ENCODE results near the gene SNAPC2. TPM values are rescaled to one million over a fixed set of nuclear protein-coding genes. Genes with fewer than 3 reads are reported as not detected.

SNAPC2 gene
- total RNA-seq, 1 experiment from 2014 or later, result 23.2 TPM

DNA sequence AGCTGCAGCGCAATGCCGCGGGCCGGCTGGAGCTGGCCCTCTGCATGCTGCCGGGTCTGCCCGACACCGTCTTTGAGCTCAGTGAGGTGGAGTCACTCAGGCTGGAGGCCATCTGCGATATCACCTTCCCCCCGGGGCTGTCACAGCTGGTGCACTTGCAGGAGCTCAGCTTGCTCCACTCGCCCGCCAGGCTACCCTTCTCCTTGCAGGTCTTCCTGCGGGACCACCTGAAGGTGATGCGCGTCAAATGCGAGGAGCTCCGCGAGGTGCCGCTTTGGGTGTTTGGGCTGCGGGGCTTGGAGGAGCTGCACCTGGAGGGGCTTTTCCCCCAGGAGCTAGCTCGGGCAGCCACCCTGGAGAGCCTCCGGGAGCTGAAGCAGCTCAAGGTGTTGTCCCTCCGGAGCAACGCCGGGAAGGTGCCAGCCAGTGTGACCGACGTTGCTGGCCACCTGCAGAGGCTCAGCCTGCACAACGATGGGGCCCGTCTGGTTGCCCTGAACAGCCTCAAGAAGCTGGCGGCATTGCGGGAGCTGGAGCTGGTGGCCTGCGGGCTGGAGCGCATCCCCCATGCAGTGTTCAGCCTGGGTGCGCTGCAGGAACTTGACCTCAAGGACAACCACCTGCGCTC lies 20.3 kb upstream of the SNAPC2 start (continued):
- TF ChIP-seq, protein P1, sequence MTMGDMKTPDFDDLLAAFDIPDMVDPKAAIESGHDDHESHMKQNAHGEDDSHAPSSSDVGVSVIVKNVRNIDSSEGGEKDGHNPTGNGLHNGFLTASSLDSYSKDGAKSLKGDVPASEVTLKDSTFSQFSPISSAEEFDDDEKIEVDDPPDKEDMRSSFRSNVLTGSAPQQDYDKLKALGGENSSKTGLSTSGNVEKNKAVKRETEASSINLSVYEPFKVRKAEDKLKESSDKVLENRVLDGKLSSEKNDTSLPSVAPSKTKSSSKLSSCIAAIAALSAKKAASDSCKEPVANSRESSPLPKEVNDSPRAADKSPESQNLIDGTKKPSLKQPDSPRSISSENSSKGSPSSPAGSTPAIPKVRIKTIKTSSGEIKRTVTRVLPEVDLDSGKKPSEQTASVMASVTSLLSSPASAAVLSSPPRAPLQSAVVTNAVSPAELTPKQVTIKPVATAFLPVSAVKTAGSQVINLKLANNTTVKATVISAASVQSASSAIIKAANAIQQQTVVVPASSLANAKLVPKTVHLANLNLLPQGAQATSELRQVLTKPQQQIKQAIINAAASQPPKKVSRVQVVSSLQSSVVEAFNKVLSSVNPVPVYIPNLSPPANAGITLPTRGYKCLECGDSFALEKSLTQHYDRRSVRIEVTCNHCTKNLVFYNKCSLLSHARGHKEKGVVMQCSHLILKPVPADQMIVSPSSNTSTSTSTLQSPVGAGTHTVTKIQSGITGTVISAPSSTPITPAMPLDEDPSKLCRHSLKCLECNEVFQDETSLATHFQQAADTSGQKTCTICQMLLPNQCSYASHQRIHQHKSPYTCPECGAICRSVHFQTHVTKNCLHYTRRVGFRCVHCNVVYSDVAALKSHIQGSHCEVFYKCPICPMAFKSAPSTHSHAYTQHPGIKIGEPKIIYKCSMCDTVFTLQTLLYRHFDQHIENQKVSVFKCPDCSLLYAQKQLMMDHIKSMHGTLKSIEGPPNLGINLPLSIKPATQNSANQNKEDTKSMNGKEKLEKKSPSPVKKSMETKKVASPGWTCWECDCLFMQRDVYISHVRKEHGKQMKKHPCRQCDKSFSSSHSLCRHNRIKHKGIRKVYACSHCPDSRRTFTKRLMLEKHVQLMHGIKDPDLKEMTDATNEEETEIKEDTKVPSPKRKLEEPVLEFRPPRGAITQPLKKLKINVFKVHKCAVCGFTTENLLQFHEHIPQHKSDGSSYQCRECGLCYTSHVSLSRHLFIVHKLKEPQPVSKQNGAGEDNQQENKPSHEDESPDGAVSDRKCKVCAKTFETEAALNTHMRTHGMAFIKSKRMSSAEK (CRISPR knock-in tag; IDR thresholded peaks at IDR 0.05; ENCODE audit: borderline replicate concordance), result no peak
- TF ChIP-seq NR3C1 (CRISPR knock-in tag; conservative IDR thresholded peaks at IDR 0.05; ENCODE audit: low read depth) (no peak), PRRX2 (CRISPR knock-in tag; IDR thresholded peaks at IDR 0.05) (no peak), CREB1 (CRISPR knock-in tag; IDR thresholded peaks at IDR 0.05) (no peak), OVOL2 (CRISPR knock-in tag; IDR thresholded peaks at IDR 0.05; ENCODE audit: borderline replicate concordance) (no peak), ZNF219 (CRISPR knock-in tag; IDR thresholded peaks at IDR 0.05; ENCODE audit: borderline replicate concordance) (no peak), SOX15 (CRISPR knock-in tag; IDR thresholded peaks at IDR 0.05) (no peak), IRF2 (CRISPR knock-in tag; IDR thresholded peaks at IDR 0.05; ENCODE audit: borderline replicate concordance, low read depth) (no peak)
- TF ChIP-seq, protein P2, sequence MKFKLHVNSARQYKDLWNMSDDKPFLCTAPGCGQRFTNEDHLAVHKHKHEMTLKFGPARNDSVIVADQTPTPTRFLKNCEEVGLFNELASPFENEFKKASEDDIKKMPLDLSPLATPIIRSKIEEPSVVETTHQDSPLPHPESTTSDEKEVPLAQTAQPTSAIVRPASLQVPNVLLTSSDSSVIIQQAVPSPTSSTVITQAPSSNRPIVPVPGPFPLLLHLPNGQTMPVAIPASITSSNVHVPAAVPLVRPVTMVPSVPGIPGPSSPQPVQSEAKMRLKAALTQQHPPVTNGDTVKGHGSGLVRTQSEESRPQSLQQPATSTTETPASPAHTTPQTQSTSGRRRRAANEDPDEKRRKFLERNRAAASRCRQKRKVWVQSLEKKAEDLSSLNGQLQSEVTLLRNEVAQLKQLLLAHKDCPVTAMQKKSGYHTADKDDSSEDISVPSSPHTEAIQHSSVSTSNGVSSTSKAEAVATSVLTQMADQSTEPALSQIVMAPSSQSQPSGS (CRISPR knock-in tag; IDR thresholded peaks at IDR 0.05; ENCODE audit: borderline replicate concordance, low read depth), result no peak
- TF ChIP-seq, protein P3, sequence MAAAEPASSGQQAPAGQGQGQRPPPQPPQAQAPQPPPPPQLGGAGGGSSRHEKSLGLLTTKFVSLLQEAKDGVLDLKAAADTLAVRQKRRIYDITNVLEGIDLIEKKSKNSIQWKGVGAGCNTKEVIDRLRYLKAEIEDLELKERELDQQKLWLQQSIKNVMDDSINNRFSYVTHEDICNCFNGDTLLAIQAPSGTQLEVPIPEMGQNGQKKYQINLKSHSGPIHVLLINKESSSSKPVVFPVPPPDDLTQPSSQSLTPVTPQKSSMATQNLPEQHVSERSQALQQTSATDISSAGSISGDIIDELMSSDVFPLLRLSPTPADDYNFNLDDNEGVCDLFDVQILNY (CRISPR knock-in tag; IDR thresholded peaks at IDR 0.05), result no peak
- TF ChIP-seq, protein P4, sequence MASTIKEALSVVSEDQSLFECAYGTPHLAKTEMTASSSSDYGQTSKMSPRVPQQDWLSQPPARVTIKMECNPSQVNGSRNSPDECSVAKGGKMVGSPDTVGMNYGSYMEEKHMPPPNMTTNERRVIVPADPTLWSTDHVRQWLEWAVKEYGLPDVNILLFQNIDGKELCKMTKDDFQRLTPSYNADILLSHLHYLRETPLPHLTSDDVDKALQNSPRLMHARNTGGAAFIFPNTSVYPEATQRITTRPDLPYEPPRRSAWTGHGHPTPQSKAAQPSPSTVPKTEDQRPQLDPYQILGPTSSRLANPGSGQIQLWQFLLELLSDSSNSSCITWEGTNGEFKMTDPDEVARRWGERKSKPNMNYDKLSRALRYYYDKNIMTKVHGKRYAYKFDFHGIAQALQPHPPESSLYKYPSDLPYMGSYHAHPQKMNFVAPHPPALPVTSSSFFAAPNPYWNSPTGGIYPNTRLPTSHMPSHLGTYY (CRISPR knock-in tag; IDR thresholded peaks at IDR 0.05), result no peak

DNA sequence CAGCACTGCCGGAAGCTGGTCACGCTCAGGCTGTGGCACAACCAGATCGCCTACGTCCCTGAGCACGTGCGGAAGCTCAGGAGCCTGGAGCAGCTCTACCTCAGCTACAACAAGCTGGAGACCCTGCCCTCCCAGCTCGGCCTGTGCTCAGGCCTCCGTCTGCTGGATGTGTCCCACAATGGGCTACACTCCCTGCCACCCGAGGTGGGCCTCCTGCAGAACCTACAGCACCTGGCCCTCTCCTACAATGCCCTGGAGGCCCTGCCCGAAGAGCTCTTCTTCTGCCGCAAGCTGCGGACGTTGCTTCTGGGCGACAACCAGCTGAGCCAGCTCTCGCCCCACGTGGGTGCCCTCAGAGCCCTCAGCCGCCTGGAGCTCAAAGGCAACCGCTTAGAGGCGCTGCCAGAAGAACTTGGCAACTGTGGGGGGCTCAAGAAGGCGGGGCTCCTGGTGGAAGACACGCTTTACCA lies 19.7 kb upstream of the SNAPC2 start:
- CTCF ChIA-PET, result interaction anchor here (0.5 to 5.0 kb wide), 11 partner anchors 12 to 86 kb away, joined by 4 to 70 read pairs (median 6); partner anchors contain the start of genes LRRC8E, PRR36, SNAPC2 and TIMM44
- no peaks in the 10 kb centered on the region for H3K36me3 Mint-ChIP-seq
- peaks cover 13% of the 10 kb centered on the region for H3K27me3 Mint-ChIP-seq (ENCODE audit: low read depth)
- H3K27ac Mint-ChIP-seq, result no peak overlapping the region
- POLR2A ChIA-PET, result interaction anchor here (0.9 to 1.4 kb wide), 5 partner anchors 12 to 44 kb away, joined by 3 to 5 read pairs (median 3); partner anchors contain the start of genes LRRC8E and TIMM44
- H3K9me3 Mint-ChIP-seq, result no peaks in the 10 kb centered on the region
- ATAC-seq (no peak), DNase-seq (ENCODE audit: low spot score) (no peak)
- peaks cover 16% of the 10 kb centered on the region for H3K4me1 Mint-ChIP-seq
- H3K4me3 Mint-ChIP-seq, result no peak overlapping the region
- TF ChIP-seq, protein P4 (CRISPR knock-in tag; IDR thresholded peaks at IDR 0.05), result no peak
- TF ChIP-seq, protein P5, sequence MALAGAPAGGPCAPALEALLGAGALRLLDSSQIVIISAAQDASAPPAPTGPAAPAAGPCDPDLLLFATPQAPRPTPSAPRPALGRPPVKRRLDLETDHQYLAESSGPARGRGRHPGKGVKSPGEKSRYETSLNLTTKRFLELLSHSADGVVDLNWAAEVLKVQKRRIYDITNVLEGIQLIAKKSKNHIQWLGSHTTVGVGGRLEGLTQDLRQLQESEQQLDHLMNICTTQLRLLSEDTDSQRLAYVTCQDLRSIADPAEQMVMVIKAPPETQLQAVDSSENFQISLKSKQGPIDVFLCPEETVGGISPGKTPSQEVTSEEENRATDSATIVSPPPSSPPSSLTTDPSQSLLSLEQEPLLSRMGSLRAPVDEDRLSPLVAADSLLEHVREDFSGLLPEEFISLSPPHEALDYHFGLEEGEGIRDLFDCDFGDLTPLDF (CRISPR knock-in tag; IDR thresholded peaks at IDR 0.05), result no peak
- no peak for TF ChIP-seq RORB (CRISPR knock-in tag; IDR thresholded peaks at IDR 0.05)
- TF ChIP-seq ZNF219 (CRISPR knock-in tag; IDR thresholded peaks at IDR 0.05; ENCODE audit: borderline replicate concordance), result no peak
- TF ChIP-seq, protein P6, sequence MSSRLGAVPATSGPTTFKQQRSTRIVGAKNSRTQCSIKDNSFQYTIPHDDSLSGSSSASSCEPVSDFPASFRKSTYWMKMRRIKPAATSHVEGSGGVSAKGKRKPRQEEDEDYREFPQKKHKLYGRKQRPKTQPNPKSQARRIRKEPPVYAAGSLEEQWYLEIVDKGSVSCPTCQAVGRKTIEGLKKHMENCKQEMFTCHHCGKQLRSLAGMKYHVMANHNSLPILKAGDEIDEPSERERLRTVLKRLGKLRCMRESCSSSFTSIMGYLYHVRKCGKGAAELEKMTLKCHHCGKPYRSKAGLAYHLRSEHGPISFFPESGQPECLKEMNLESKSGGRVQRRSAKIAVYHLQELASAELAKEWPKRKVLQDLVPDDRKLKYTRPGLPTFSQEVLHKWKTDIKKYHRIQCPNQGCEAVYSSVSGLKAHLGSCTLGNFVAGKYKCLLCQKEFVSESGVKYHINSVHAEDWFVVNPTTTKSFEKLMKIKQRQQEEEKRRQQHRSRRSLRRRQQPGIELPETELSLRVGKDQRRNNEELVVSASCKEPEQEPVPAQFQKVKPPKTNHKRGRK (CRISPR knock-in tag; IDR thresholded peaks at IDR 0.05; ENCODE audit: borderline replicate concordance), result no peak
- no peak for TF ChIP-seq ATF1 (CRISPR knock-in tag; IDR thresholded peaks at IDR 0.05)
- TF ChIP-seq IRF2 (CRISPR knock-in tag; IDR thresholded peaks at IDR 0.05; ENCODE audit: borderline replicate concordance, low read depth), result no peak
- no peak for TF ChIP-seq ZNF263 (CRISPR knock-in tag; IDR thresholded peaks at IDR 0.05; ENCODE audit: low read depth)
- no peak for TF ChIP-seq OVOL2 (CRISPR knock-in tag; IDR thresholded peaks at IDR 0.05; ENCODE audit: borderline replicate concordance)
- TF ChIP-seq ZNF671 (CRISPR knock-in tag; IDR thresholded peaks at IDR 0.05), result no peak
- TF ChIP-seq, protein P7, sequence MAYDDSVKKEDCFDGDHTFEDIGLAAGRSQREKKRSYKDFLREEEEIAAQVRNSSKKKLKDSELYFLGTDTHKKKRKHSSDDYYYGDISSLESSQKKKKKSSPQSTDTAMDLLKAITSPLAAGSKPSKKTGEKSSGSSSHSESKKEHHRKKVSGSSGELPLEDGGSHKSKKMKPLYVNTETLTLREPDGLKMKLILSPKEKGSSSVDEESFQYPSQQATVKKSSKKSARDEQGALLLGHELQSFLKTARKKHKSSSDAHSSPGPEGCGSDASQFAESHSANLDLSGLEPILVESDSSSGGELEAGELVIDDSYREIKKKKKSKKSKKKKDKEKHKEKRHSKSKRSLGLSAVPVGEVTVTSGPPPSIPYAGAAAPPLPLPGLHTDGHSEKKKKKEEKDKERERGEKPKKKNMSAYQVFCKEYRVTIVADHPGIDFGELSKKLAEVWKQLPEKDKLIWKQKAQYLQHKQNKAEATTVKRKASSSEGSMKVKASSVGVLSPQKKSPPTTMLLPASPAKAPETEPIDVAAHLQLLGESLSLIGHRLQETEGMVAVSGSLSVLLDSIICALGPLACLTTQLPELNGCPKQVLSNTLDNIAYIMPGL (CRISPR knock-in tag; IDR thresholded peaks at IDR 0.05), result no peak
- TF ChIP-seq CREM (CRISPR knock-in tag; IDR thresholded peaks at IDR 0.05), result no peak

Measured in WTC11 (cell line).